ENCODE results near the gene UNK. TPM values are rescaled to one million over a fixed set of nuclear protein-coding genes. Genes with fewer than 3 reads are reported as not detected.

UNK gene
- total and polyA plus RNA-seq, 2 of the 13 experiments (the other 11 are each of a cell fraction or from before 2014, with no cell fraction given): 31.6 to 33.0 TPM

- no peak; the same call in 1 of the 2 replicates for TF ChIP-seq ZNF318 (CRISPR knock-in tag; IDR thresholded peaks at IDR 0.05)
- no peak for TF ChIP-seq ZNF512B (CRISPR knock-in tag; IDR thresholded peaks at IDR 0.05; ENCODE audit: borderline replicate concordance)
- no peak for TF ChIP-seq ZNF407 (CRISPR knock-in tag; IDR thresholded peaks at IDR 0.05; ENCODE audit: not compliant biosample characterization)
Observed at GRCh38 chr17:75856062-75856756, 71.6 kb downstream of the UNK start (continued).

All from HepG2 (cell line).